GM23338 (cell line): ENCODE measurements around the gene CDKAL1.

Experiments used
- CREB1 ChIP-seq: fragments of 250-450 bp; sonication (Bioruptor Pico); IDR thresholded peaks from 2 replicates; pipeline ENCODE4 v1.5.0; 2020; ENCODE audit warnings: low read depth, mild to moderate bottlenecking, moderate library complexity
- CTCF ChIP-seq, 2 experiments: fragments of 200-600 bp in 1 of 2; sonication (generic) in 1 of 2; conservative IDR thresholded peaks; 2 replicates each; pipeline versions ENCODE4 v1.5.1 to v1.6.1; 2016 to 2017; ENCODE audit warnings: antibody characterized with exemption in 2 of 2, low read depth in 2 of 2, mild to moderate bottlenecking in 2 of 2, moderate library complexity in 1 of 2
- ETS1 ChIP-seq: IDR thresholded peaks from 2 replicates; pipeline ENCODE4 v1.6.1; 2016; ENCODE audit warnings: antibody characterized with exemption
- EZH2 ChIP-seq: fragments of 200-600 bp; sonication (generic); IDR thresholded peaks from one replicate; pipeline ENCODE4 v1.8.0; 2017; ENCODE audit warnings: antibody characterized with exemption, mild to moderate bottlenecking, low read depth; ENCODE audit not compliant: unreplicated experiment
- EZH2phosphoT487 ChIP-seq: fragments of 200-600 bp; sonication (generic); IDR thresholded peaks from one replicate; pipeline ENCODE4 v1.8.1; 2018; ENCODE audit warnings: antibody characterized with exemption; ENCODE audit not compliant: unreplicated experiment
- JUNB ChIP-seq: IDR thresholded peaks from one replicate; pipeline ENCODE4 v1.6.1; 2016; ENCODE audit warnings: antibody characterized with exemption; ENCODE audit not compliant: unreplicated experiment
- NANOG ChIP-seq: IDR thresholded peaks from 2 replicates; pipeline ENCODE4 v1.6.1; 2016; ENCODE audit warnings: antibody characterized with exemption, borderline replicate concordance
- POLR2AphosphoS5 ChIP-seq: IDR thresholded peaks from 2 replicates; pipeline ENCODE4 v1.6.1; 2016; ENCODE audit warnings: antibody characterized with exemption, low read depth
- REST ChIP-seq: IDR thresholded peaks from one replicate; pipeline ENCODE4 v1.6.1; 2018; ENCODE audit warnings: antibody characterized with exemption; ENCODE audit not compliant: unreplicated experiment
- STAT1 ChIP-seq: IDR thresholded peaks from one replicate; pipeline ENCODE4 v1.6.1; 2016; ENCODE audit warnings: antibody characterized with exemption; ENCODE audit not compliant: unreplicated experiment
- ZNF114 ChIP-seq: fragments of 250-450 bp; sonication (Bioruptor Pico); IDR thresholded peaks from 2 replicates; pipeline ENCODE4 v1.5.0; 2020; ENCODE audit warnings: mild to moderate bottlenecking, moderate library complexity
- ZNF331 ChIP-seq: fragments of 250-450 bp; sonication (Bioruptor Pico); IDR thresholded peaks from 2 replicates; pipeline ENCODE4 v1.5.0; 2020; ENCODE audit warnings: low read depth, mild to moderate bottlenecking, moderate library complexity
- ZNF462 ChIP-seq: fragments of 250-450 bp; sonication (Bioruptor Pico); IDR thresholded peaks from 2 replicates; pipeline ENCODE4 v1.5.0; 2020; ENCODE audit warnings: mild to moderate bottlenecking, moderate library complexity

- no peak for TF ChIP-seq EZH2phosphoT487
- TF ChIP-seq CTCF (conservative IDR thresholded peaks at IDR 0.05; ENCODE audit: low read depth in 2 of 2), result no peak
- TF ChIP-seq POLR2AphosphoS5, result no peak
- TF ChIP-seq EZH2, result no peak
- no peak for TF ChIP-seq REST
- no peak for TF ChIP-seq JUNB
- TF ChIP-seq CREB1 (CRISPR knock-in tag), result no peak
- no peak for TF ChIP-seq NANOG
- TF ChIP-seq ZNF331 (CRISPR knock-in tag), result no peak
- no peak for TF ChIP-seq ZNF114 (CRISPR knock-in tag)
- no peak for TF ChIP-seq ETS1
- no peak for TF ChIP-seq ZNF462 (CRISPR knock-in tag)
- TF ChIP-seq STAT1, result no peak
These were observed 276.5 kb downstream of the CDKAL1 start for GRCh38 chr6:20810727-20811108.
